Transverse colon (tissue), 4 donors: ENCODE measurements around the gene FBXL4. TPM values are rescaled to one million over a fixed set of nuclear protein-coding genes. Genes with fewer than 3 reads are reported as not detected.

Source experiments
- DNase-seq: peaks from one replicate; pipeline ENCODE4 v3.0.0-alpha.2; 2019
- H3K27ac ChIP-seq, 4 donors: fragments of 200-600 bp; sonication (generic); 2 replicates each; pipeline ENCODE4 v1.5.1; 2016 to 2018; ENCODE audit warnings: inconsistent platforms in 4 of 4
- H3K27me3 ChIP-seq: fragments of 200-600 bp; sonication (generic); 2 replicates; pipeline ENCODE4 v1.5.1; 2017; ENCODE audit warnings: inconsistent platforms
- H3K36me3 ChIP-seq, 4 donors: fragments of 200-600 bp; sonication (generic); 2 replicates each; pipeline ENCODE4 v1.5.1; 2017 to 2019; ENCODE audit warnings: inconsistent platforms in 4 of 4
- H3K4me1 ChIP-seq, 4 donors: fragments of 200-600 bp; sonication (generic); 2 replicates each; pipeline ENCODE4 v1.5.1; 2017 to 2020; ENCODE audit warnings: inconsistent platforms in 4 of 4
- H3K4me3 ChIP-seq, 4 donors: fragments of 200-600 bp; sonication (generic); 1 replicate in 1 of 4; 2 replicates in 3 of 4; pipeline versions ENCODE4 v1.5.1 to v1.6.1; 2017 to 2019; ENCODE audit warnings: inconsistent platforms in 4 of 4
- H3K9me3 ChIP-seq, 2 donors: fragments of 200-600 bp; sonication (generic); 2 replicates each; pipeline ENCODE4 v1.5.1; 2017 to 2019; ENCODE audit warnings: inconsistent platforms in 2 of 2
- EP300 ChIP-seq: sonication (generic); formaldehyde crosslinking; IDR thresholded peaks from one replicate; pipeline ENCODE4 v1.6.1; 2017; ENCODE audit warnings: antibody characterized with exemption, low read depth
- POLR2A ChIP-seq: fragments of 450-650 bp; IDR thresholded peaks from one replicate; pipeline ENCODE4 v1.6.1; 2016; ENCODE audit warnings: antibody characterized with exemption, mild to moderate bottlenecking, moderate library complexity
- POLR2AphosphoS5 ChIP-seq, 3 donors: sonication (generic); formaldehyde crosslinking; IDR thresholded peaks; one replicate each; pipeline ENCODE4 v1.6.1; 2016; ENCODE audit warnings: antibody characterized with exemption in 3 of 3
- WGBS, 2 donors: methylation state at CpG; one replicate each; pipeline ENCODE4 v1.1.5; 2018; ENCODE audit warnings: low coverage in 1 of 2; 5-methylcytosine and 5-hydroxymethylcytosine counted together
- in situ Hi-C, 4 donors: fragments of 200-750 bp; cut with MboI; loops; one replicate each; pipeline versions ENCODE4 v1.15.0 to v1.15.1; 2017; ENCODE audit warnings: low sequenced_read_pairs in 3 of 4, low pct_ligation_motif_present in 1 of 4, low pct_unique_long_range_greater_than_20kb in 1 of 4
- intact Hi-C: fragments of 100-400 bp; cut with DNase I; formaldehyde crosslinking; loops from one replicate; pipeline ENCODE4 v1.15.1; 2023; ENCODE audit warnings: low total_unique reads
- total RNA-seq, 4 donors: library from RNA; depleted of rRNA; stranded (reverse); fragments of >200 nt; gene quantifications; one replicate each; pipeline ENCODE4 v1.1.0, GENCODE V29; 2016
- TF ChIP-seq, protein P1 (sequence below), 5 experiments: fragments of 200-600 bp in 3 of 5; fragments of 450-650 bp in 2 of 5; sonication (generic) in 3 of 5; IDR thresholded peaks; 1 replicate in 2 of 5; 2 replicates in 3 of 5; pipeline ENCODE4 v1.5.1; 2016 to 2017; ENCODE audit warnings: antibody characterized with exemption in 5 of 5, inconsistent platforms in 3 of 5, mild to moderate bottlenecking in 2 of 5, moderate library complexity in 1 of 5

The FBXL4 gene
- total RNA-seq, 4 donors from 2014 or later = 8.6 to 22.5 (median 13.5) TPM

- TF ChIP-seq POLR2AphosphoS5 (IDR thresholded peaks at IDR 0.05) = no peak
- TF ChIP-seq, protein P1, sequence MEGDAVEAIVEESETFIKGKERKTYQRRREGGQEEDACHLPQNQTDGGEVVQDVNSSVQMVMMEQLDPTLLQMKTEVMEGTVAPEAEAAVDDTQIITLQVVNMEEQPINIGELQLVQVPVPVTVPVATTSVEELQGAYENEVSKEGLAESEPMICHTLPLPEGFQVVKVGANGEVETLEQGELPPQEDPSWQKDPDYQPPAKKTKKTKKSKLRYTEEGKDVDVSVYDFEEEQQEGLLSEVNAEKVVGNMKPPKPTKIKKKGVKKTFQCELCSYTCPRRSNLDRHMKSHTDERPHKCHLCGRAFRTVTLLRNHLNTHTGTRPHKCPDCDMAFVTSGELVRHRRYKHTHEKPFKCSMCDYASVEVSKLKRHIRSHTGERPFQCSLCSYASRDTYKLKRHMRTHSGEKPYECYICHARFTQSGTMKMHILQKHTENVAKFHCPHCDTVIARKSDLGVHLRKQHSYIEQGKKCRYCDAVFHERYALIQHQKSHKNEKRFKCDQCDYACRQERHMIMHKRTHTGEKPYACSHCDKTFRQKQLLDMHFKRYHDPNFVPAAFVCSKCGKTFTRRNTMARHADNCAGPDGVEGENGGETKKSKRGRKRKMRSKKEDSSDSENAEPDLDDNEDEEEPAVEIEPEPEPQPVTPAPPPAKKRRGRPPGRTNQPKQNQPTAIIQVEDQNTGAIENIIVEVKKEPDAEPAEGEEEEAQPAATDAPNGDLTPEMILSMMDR (IDR thresholded peaks at IDR 0.05) = no peak
- no peak for TF ChIP-seq POLR2A
- no peak for TF ChIP-seq EP300
- Histone ChIP-seq H3K27ac (no peak overlapping the region), H3K36me3 (no peaks in the 10 kb centered on the region), H3K4me1 (peaks cover 5 to 26% (median 12%) of the 10 kb centered on the region in 4 donors), H3K27me3 (peaks cover 100% of the 10 kb centered on the region), H3K9me3 (no peaks in the 10 kb centered on the region), H3K4me3 (no peak overlapping the region)
- no peak for DNase-seq
- intact Hi-C loops (loop anchor here (10.0 kb wide), 1 partner anchor 1347 kb away; no protein-coding TSS in a partner anchor), in situ Hi-C loops (no loop called here)
- 22 to 25% methylated on average over 9 of the region's 9 CpGs for WGBS, 2 donors
These were observed 106.0 kb downstream of the FBXL4 start for GRCh38 chr6:98841621-98842341.

- no peak for DNase-seq
- Histone ChIP-seq H3K36me3 (no peaks in the 10 kb centered on the region), H3K4me3 (no peak overlapping the region), H3K27me3 (peaks cover 100% of the 10 kb centered on the region), H3K27ac (no peak overlapping the region), H3K4me1 (peaks cover 5 to 27% (median 13%) of the 10 kb centered on the region in 4 donors), H3K9me3 (no peaks in the 10 kb centered on the region)
- TF ChIP-seq EP300 (no peak), POLR2A (no peak), POLR2AphosphoS5 (IDR thresholded peaks at IDR 0.05) (no peak)
- TF ChIP-seq, protein P1 (IDR thresholded peaks at IDR 0.05) = no peak
- intact Hi-C loops (loop anchor here (10.0 kb wide), 1 partner anchor 1346 kb away; no protein-coding TSS in a partner anchor), in situ Hi-C loops (no loop called here)
These were observed 106.7 kb downstream of the FBXL4 start for GRCh38 chr6:98840996-98841513.

- in situ Hi-C loops = no loop called here
- no peaks in the 10 kb centered on the region for H3K9me3 ChIP-seq
- intact Hi-C loops = loop anchor here (10.0 kb wide), 1 partner anchor 1346 kb away; no protein-coding TSS in a partner anchor
- WGBS, 2 donors = 30 to 50% methylated on average over 2 to 6 of the region's 6 CpGs
- DNase-seq = no peak
- no peaks in the 10 kb centered on the region for H3K36me3 ChIP-seq
- H3K4me1 ChIP-seq = peaks cover 11 to 29% (median 16%) of the 10 kb centered on the region in 4 donors
- H3K27ac ChIP-seq = no peak overlapping the region
- no peak overlapping the region for H3K4me3 ChIP-seq
- H3K27me3 ChIP-seq = peaks cover 100% of the 10 kb centered on the region
- no peak for TF ChIP-seq POLR2A
- TF ChIP-seq, protein P1 (IDR thresholded peaks at IDR 0.05) = no peak
- TF ChIP-seq POLR2AphosphoS5 (IDR thresholded peaks at IDR 0.05) = no peak
- TF ChIP-seq EP300 = no peak
These were observed 107.4 kb downstream of the FBXL4 start for GRCh38 chr6:98840385-98840784.

DNA sequence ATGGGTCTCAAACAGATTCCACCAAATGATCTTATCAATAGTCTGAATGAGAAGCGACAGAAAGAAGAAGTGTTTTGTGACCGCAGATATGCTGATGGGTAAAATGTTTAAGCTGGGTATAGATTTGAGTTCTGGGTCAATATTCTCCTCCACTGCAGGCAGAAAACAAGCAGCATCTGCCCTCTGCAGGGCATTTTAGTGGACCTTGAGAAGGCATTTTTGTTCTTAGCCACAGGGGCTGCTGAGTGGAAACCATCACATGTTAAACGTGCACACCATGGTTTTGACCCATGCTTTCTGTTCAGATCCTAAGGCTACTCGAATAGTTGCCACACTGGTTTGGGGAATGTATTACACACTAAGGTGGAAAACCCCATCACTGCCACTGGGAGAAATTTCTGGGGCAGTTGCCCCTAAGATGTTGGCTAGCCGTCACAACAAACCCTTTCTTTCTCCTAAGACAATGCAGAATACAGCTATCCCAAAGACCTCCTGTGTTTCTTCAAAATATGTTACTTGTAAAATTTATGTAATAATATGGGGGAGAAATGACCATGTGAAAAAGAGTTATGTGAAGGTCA lies 107.9 kb downstream of the FBXL4 start:
- H3K9me3 ChIP-seq = no peaks in the 10 kb centered on the region
- H3K4me3 ChIP-seq = no peak overlapping the region
- peaks cover 14 to 28% (median 15%) of the 10 kb centered on the region in 4 donors for H3K4me1 ChIP-seq
- no peak for DNase-seq
- in situ Hi-C loops = no loop called here
- TF ChIP-seq POLR2AphosphoS5 (IDR thresholded peaks at IDR 0.05) = no peak
- TF ChIP-seq, protein P1 (IDR thresholded peaks at IDR 0.05) = no peak
- TF ChIP-seq POLR2A = no peak
- TF ChIP-seq EP300 = no peak
- no peaks in the 10 kb centered on the region for H3K36me3 ChIP-seq
- intact Hi-C loops = loop anchor here (10.0 kb wide), 1 partner anchor 1345 kb away; no protein-coding TSS in a partner anchor
- H3K27me3 ChIP-seq = peaks cover 99% of the 10 kb centered on the region
- 22 to 25% methylated on average over 2 to 5 of the region's 5 CpGs for WGBS, 2 donors
- no peak overlapping the region for H3K27ac ChIP-seq
